ENCODE measurements around the gene TOX2. TPM values are rescaled to one million over a fixed set of nuclear protein-coding genes. Genes with fewer than 3 reads are reported as not detected.

Gene TOX2
- total and polyA plus RNA-seq, 2 of the 8 experiments (the other 6 are each of a cell fraction or from before 2014, with no cell fraction given) = 1.8 to 3.4 TPM

DNA sequence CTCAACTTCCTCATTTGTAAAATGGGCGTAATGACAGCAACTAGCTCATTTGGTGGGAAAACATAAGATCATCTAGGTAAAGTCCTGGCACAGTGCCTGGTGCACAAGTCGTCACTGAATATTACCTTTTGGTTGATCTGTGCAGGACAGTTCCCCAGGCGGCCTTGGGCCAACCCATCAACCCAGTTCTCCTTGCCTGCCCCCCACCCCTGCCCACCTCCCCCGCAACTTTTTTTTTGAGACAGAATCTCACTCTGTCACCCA is 173.1 kb downstream of the TOX2 start:
- H2BK15ac ChIP-seq (ENCODE audit: low read length) = no peak overlapping the region
- H2AK5ac ChIP-seq (ENCODE audit: low read depth, low read length) = no peak overlapping the region
- no peaks in the 10 kb centered on the region; the same call in 1 of the 2 replicates for H3K79me1 ChIP-seq (ENCODE audit: low read depth, low read length)
- no peaks in the 10 kb centered on the region for H3K9me3 ChIP-seq (ENCODE audit: insufficient read depth in 2 of 2, low read depth in 1 of 2, low read length in 1 of 2)
- H3K4ac ChIP-seq (replicated peaks; ENCODE audit: insufficient read length, low read depth, low read length) = no peak overlapping the region
- no peaks in the 10 kb centered on the region for H3K4me1 ChIP-seq (replicated peaks in 1 of 4; ENCODE audit: control insufficient read depth in 3 of 4, insufficient read depth in 4 of 4, low read length in 3 of 4)
- H2BK12ac ChIP-seq (ENCODE audit: low read depth, low read length) = no peak overlapping the region
- no peak overlapping the region for H3K23ac ChIP-seq (ENCODE audit: insufficient read length)
- H4K5ac ChIP-seq (ENCODE audit: insufficient read length, low read depth, low read length) = no peak overlapping the region
- H3K79me2 ChIP-seq (ENCODE audit: control insufficient read depth in 1 of 2, insufficient read depth in 2 of 2, low read length in 2 of 2) = no peaks in the 10 kb centered on the region
- H2BK5ac ChIP-seq (ENCODE audit: low read depth, low read length) = no peak overlapping the region
- no peak overlapping the region for H3K56ac ChIP-seq (replicated peaks; ENCODE audit: insufficient read length, low read depth, low read length)
- FAIRE-seq (no peak), DNase-seq (ENCODE audit: low read depth in 1 of 2, low spot score in 2 of 2) (no peak)
- H3K27me3 ChIP-seq (replicated peaks in 1 of 4; ENCODE audit: control insufficient read depth in 3 of 4, extremely low read depth in 1 of 4, insufficient read depth in 3 of 4, low read length in 3 of 4) = no peaks in the 10 kb centered on the region
- H3K18ac ChIP-seq (ENCODE audit: extremely low read depth, low read length) = no peak overlapping the region
- no peak overlapping the region for H4K8ac ChIP-seq (ENCODE audit: extremely low read depth, insufficient read depth, low read length)
- no peak overlapping the region for H3K4me3 ChIP-seq (ENCODE audit: extremely low read depth in 1 of 4, insufficient read depth in 2 of 4, low read depth in 3 of 4, low read length in 4 of 4)
- no peak overlapping the region for H3K27ac ChIP-seq (ENCODE audit: low read depth, low read length)
- no peaks in the 10 kb centered on the region for H3K23me2 ChIP-seq (ENCODE audit: low read depth, low read length)
- H4K20me1 ChIP-seq (replicated peaks in 1 of 2; ENCODE audit: control insufficient read depth in 1 of 2, insufficient read depth in 2 of 2, low read length in 2 of 2) = no peaks in the 10 kb centered on the region
- POLR2A ChIA-PET (ENCODE audit: partially characterized antibody) = no interaction called here
- no peaks in the 10 kb centered on the region for H3K36me3 ChIP-seq (ENCODE audit: control insufficient read depth in 2 of 4, insufficient read depth in 4 of 4, low read length in 3 of 4)
- H2AFZ ChIP-seq (ENCODE audit: low read length) = no peak overlapping the region
- H3K4me2 ChIP-seq (ENCODE audit: insufficient read depth in 1 of 2, low read depth in 2 of 2, low read length in 2 of 2) = no peak overlapping the region
- H2BK120ac ChIP-seq (replicated peaks; ENCODE audit: low read depth, low read length) = no peak overlapping the region
- no peak overlapping the region for H3K9ac ChIP-seq (replicated peaks in 1 of 4; ENCODE audit: extremely low read depth in 1 of 4, low read depth in 3 of 4, low read length in 3 of 4)
- 100% methylated on average over 1 of the region's 4 CpGs; no CpG with 5 or more reads in 1 of the 2 experiments for WGBS, 2 experiments (ENCODE audit: extremely low coverage in 1 of 2, insufficient coverage in 1 of 2, insufficient read length in 1 of 2, insufficient replicate concordance in 2 of 2, low coverage in 1 of 2, low lambda C conversion rate in 2 of 2, missing lambda C conversion rate in 1 of 2)
- no peak overlapping the region for H3K14ac ChIP-seq (ENCODE audit: insufficient read length)
- no peak overlapping the region for H2BK20ac ChIP-seq (ENCODE audit: low read length)
- CTCF ChIA-PET (ENCODE audit: partially characterized antibody) = interaction anchor here (1.2 to 1.8 kb wide), 3 partner anchors 11 to 31 kb away, joined by 3 to 4 read pairs (median 3); no protein-coding TSS in a partner anchor
- H4K91ac ChIP-seq (replicated peaks; ENCODE audit: insufficient read length, low read length) = no peak overlapping the region
- no peak for TF ChIP-seq SIRT6 (IDR thresholded peaks at IDR 0.05; ENCODE audit: low read length)
- no peak for TF ChIP-seq PHF8 (conservative IDR thresholded peaks at IDR 0.05; ENCODE audit: low read depth, low read length)
- TF ChIP-seq TEAD4 (IDR thresholded peaks at IDR 0.05; ENCODE audit: low read depth, low read length) = no peak
- TF ChIP-seq HDAC2 (IDR thresholded peaks at IDR 0.05; ENCODE audit: borderline replicate concordance in 1 of 2, low read depth in 2 of 2, low read length in 2 of 2) = no peak
- no peak for TF ChIP-seq RXRA (IDR thresholded peaks at IDR 0.05; ENCODE audit: insufficient read depth, low read depth, low read length)
- no peak for TF ChIP-seq RNF2 (IDR thresholded peaks at IDR 0.05; ENCODE audit: borderline replicate concordance, low read depth, low read length, missing control alignments, poor library complexity, severe bottlenecking)
- no peak for TF ChIP-seq FOSL1 (IDR thresholded peaks at IDR 0.05; ENCODE audit: insufficient read depth, low read depth, low read length)
- TF ChIP-seq CHD1 (IDR thresholded peaks at IDR 0.05; ENCODE audit: low read depth, low read length) = no peak
- TF ChIP-seq SUZ12 (IDR thresholded peaks at IDR 0.05; ENCODE audit: low read length) = no peak
- no peak for TF ChIP-seq SP4 (IDR thresholded peaks at IDR 0.05; ENCODE audit: low read length)
- no peak for TF ChIP-seq KDM1A (IDR thresholded peaks at IDR 0.05; ENCODE audit: borderline replicate concordance, low read length)
- TF ChIP-seq SAP30 (IDR thresholded peaks at IDR 0.05; ENCODE audit: insufficient read depth, insufficient replicate concordance, low read length) = no peak
- TF ChIP-seq GTF2F1 (IDR thresholded peaks at IDR 0.05; ENCODE audit: borderline replicate concordance, low read depth, low read length) = no peak
- TF ChIP-seq GABPA (IDR thresholded peaks at IDR 0.05; ENCODE audit: borderline replicate concordance, insufficient read depth, low read length) = no peak
- no peak for TF ChIP-seq KDM4A (IDR thresholded peaks at IDR 0.05; ENCODE audit: low read depth, low read length, severe bottlenecking)

Measured in H1 (cell line).